ENCODE measurements around the gene CLK2. TPM values are rescaled to one million over a fixed set of nuclear protein-coding genes. Genes with fewer than 3 reads are reported as not detected.

The CLK2 gene
- total and polyA plus RNA-seq, 2 donors (not counting 1 experiment from before 2014, with no cell fraction given) = 26.8 to 34.0 TPM

DNA sequence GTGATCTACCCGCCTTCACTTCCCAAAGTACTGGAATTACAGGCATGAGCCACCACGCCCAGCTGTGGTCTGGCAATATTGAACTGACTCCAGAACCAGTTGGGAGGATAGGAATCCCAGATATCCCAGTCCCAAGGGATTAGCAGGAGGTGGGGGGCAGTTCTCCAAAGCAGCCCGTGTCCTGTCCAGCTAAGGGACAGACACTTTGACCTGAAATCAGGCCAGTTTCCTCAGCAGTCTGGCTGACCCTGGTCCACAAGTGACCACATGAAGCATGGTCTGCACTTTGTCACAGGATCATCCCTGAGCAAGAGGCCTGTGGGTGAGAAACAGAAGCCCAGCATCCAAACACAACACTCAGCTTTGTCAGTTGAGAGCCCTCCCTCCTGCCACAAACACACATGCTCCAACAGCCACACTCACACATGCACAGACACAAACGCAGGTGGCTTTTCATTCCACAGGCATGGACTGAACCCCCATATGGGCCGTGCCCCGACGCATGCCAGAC, 32.6 kb upstream of the CLK2 start:
- H3K27ac ChIP-seq (ENCODE audit: insufficient read depth, low read length) = no peak overlapping the region

DNA sequence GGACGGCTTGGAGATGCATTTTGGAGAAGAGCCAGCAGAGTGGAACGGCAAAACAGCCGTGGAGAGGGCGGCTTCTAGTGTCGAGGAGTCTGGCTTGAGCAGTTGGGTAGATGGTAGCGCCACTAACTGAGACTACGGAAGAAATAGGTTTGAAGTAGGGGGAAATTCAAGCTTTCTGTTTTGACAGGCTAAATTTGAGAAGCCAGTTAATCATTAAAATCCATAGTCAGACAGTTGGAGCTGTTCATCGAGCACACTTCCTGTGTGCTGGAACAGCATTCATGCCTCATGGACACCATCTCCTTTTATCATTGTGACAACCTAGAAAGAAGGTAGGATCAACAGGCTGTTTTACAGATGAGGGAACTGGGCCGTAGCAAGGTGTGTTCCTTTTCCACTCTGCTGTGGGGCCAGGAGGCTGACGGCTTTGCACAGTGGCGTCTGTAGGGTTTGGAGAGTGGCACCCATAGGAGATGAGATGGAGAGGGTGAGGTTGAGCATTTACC, 31.3 kb upstream of the CLK2 start:
- H3K9me3 ChIP-seq (ENCODE audit: control insufficient read depth, insufficient read depth, low read depth, low read length) = no peaks in the 10 kb centered on the region
- no peaks in the 10 kb centered on the region for H3K36me3 ChIP-seq (ENCODE audit: control insufficient read depth, insufficient read depth, low read length)
- no peaks in the 10 kb centered on the region for H3K4me1 ChIP-seq (ENCODE audit: control insufficient read depth, extremely low read depth, insufficient read depth, low read length)
- H4K20me1 ChIP-seq (ENCODE audit: control insufficient read depth, extremely low read depth, insufficient read depth, low read length) = no peaks in the 10 kb centered on the region
- peaks cover 10% of the 10 kb centered on the region for H3K79me2 ChIP-seq (ENCODE audit: control insufficient read depth, insufficient read depth, low read length)
- no peak overlapping the region for H3K4me3 ChIP-seq (replicated peaks in 1 of 4; ENCODE audit: control extremely low read depth in 1 of 4, insufficient read depth in 1 of 4, low read depth in 3 of 4, low read length in 4 of 4)
- no peak overlapping the region for H2AFZ ChIP-seq (ENCODE audit: low read length)
- H3K27me3 ChIP-seq (ENCODE audit: control insufficient read depth, insufficient read depth, low read length) = no peaks in the 10 kb centered on the region
- H3K9ac ChIP-seq (ENCODE audit: insufficient read depth, low read length) = no peak overlapping the region
- no peak overlapping the region for H3K27ac ChIP-seq (ENCODE audit: insufficient read depth, low read length)
- TF ChIP-seq, protein P1, sequence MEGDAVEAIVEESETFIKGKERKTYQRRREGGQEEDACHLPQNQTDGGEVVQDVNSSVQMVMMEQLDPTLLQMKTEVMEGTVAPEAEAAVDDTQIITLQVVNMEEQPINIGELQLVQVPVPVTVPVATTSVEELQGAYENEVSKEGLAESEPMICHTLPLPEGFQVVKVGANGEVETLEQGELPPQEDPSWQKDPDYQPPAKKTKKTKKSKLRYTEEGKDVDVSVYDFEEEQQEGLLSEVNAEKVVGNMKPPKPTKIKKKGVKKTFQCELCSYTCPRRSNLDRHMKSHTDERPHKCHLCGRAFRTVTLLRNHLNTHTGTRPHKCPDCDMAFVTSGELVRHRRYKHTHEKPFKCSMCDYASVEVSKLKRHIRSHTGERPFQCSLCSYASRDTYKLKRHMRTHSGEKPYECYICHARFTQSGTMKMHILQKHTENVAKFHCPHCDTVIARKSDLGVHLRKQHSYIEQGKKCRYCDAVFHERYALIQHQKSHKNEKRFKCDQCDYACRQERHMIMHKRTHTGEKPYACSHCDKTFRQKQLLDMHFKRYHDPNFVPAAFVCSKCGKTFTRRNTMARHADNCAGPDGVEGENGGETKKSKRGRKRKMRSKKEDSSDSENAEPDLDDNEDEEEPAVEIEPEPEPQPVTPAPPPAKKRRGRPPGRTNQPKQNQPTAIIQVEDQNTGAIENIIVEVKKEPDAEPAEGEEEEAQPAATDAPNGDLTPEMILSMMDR (conservative IDR thresholded peaks at IDR 0.05 in 1 of 2, IDR thresholded peaks at IDR 0.05 in 1 of 2; ENCODE audit: low read depth in 1 of 2, low read length in 2 of 2) = no peak
- no peak for TF ChIP-seq EZH2 (IDR thresholded peaks at IDR 0.05; ENCODE audit: low read length, missing control alignments)
- no peak for DNase-seq (ENCODE audit: low read depth in 2 of 2)
- no peak overlapping the region for H3K4me2 ChIP-seq (ENCODE audit: extremely low read depth, insufficient read depth, low read length)

More for the DNA sequence above, 32.6 kb upstream of the CLK2 start:
- H4K20me1 ChIP-seq (ENCODE audit: control insufficient read depth, extremely low read depth, insufficient read depth, low read length) = no peaks in the 10 kb centered on the region
- H3K79me2 ChIP-seq (ENCODE audit: control insufficient read depth, insufficient read depth, low read length) = peaks cover 23% of the 10 kb centered on the region
- H3K27me3 ChIP-seq (ENCODE audit: control insufficient read depth, insufficient read depth, low read length) = no peaks in the 10 kb centered on the region
- no peak overlapping the region for H3K4me2 ChIP-seq (ENCODE audit: extremely low read depth, insufficient read depth, low read length)
- peak in 1 of 2 donors; percentile 65 for DNase-seq (ENCODE audit: low read depth in 2 of 2)
- TF ChIP-seq, protein P1 (conservative IDR thresholded peaks at IDR 0.05 in 1 of 2, IDR thresholded peaks at IDR 0.05 in 1 of 2; ENCODE audit: low read depth in 1 of 2, low read length in 2 of 2) = no peak
- TF ChIP-seq EZH2 (IDR thresholded peaks at IDR 0.05; ENCODE audit: low read length, missing control alignments) = no peak
- H3K4me3 ChIP-seq (replicated peaks in 1 of 4; ENCODE audit: control extremely low read depth in 1 of 4, insufficient read depth in 1 of 4, low read depth in 3 of 4, low read length in 4 of 4) = no peak overlapping the region
- no peak overlapping the region for H3K9ac ChIP-seq (ENCODE audit: insufficient read depth, low read length)
- no peaks in the 10 kb centered on the region for H3K36me3 ChIP-seq (ENCODE audit: control insufficient read depth, insufficient read depth, low read length)
- peaks cover 6% of the 10 kb centered on the region for H3K4me1 ChIP-seq (ENCODE audit: control insufficient read depth, extremely low read depth, insufficient read depth, low read length)
- no peak overlapping the region for H2AFZ ChIP-seq (ENCODE audit: low read length)
- no peaks in the 10 kb centered on the region for H3K9me3 ChIP-seq (ENCODE audit: control insufficient read depth, insufficient read depth, low read depth, low read length)

DNA sequence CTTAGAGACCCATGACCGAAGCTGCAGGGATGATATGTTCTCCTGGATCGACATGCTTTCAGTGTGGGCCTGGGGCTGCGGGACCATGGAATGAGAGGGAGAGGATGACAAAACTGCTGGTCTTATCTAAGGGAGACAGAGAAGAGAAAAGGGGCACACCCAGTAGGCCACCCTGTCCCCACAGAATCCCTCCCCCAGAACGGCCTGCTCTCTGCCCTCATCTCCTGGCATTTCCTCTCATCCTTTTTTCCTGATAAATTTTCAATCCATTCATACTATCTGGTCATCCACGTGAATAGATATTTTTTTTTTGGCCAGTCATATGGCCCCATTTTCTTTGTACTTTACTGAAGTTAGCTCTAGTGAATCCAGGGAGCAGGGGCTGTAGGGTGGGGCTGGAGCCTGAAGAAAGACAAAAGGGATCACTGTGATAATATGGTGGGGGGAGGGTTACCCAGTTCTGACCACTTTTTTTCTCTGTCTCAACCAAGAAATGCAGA, 28.1 kb upstream of the CLK2 start, which contains the start of gene PKLR:
Gene PKLR, minus strand, starts transcription at position 97 of the 500 bp plus-strand sequence. Its CDS starts 43 bp downstream, at position 54.
- DNase-seq (ENCODE audit: low read depth in 2 of 2) = no peak
- no peaks in the 10 kb centered on the region for H3K79me2 ChIP-seq (ENCODE audit: control insufficient read depth, insufficient read depth, low read length)
- H3K4me2 ChIP-seq (ENCODE audit: extremely low read depth, insufficient read depth, low read length) = no peak within 1 kb of the TSS
- TF ChIP-seq EZH2 (IDR thresholded peaks at IDR 0.05; ENCODE audit: low read length, missing control alignments) = no peak
- TF ChIP-seq, protein P1 (conservative IDR thresholded peaks at IDR 0.05 in 1 of 2, IDR thresholded peaks at IDR 0.05 in 1 of 2; ENCODE audit: low read depth in 1 of 2, low read length in 2 of 2) = no peak
- no peak within 1 kb of the TSS for H3K4me3 ChIP-seq (replicated peaks in 1 of 4; ENCODE audit: control extremely low read depth in 1 of 4, insufficient read depth in 1 of 4, low read depth in 3 of 4, low read length in 4 of 4)
- no peaks in the 10 kb centered on the region for H4K20me1 ChIP-seq (ENCODE audit: control insufficient read depth, extremely low read depth, insufficient read depth, low read length)
- no peak within 1 kb of the TSS for H2AFZ ChIP-seq (ENCODE audit: low read length)
- H3K9ac ChIP-seq (ENCODE audit: insufficient read depth, low read length) = no peak within 1 kb of the TSS
- no peaks in the 10 kb centered on the region for H3K36me3 ChIP-seq (ENCODE audit: control insufficient read depth, insufficient read depth, low read length)
- no peak within 1 kb of the TSS for H3K27ac ChIP-seq (ENCODE audit: insufficient read depth, low read length)
- H3K9me3 ChIP-seq (ENCODE audit: control insufficient read depth, insufficient read depth, low read depth, low read length) = no peaks in the 10 kb centered on the region
- peaks cover 12% of the 10 kb centered on the region for H3K27me3 ChIP-seq (ENCODE audit: control insufficient read depth, insufficient read depth, low read length)
- H3K4me1 ChIP-seq (ENCODE audit: control insufficient read depth, extremely low read depth, insufficient read depth, low read length) = no peaks in the 10 kb centered on the region

Data from fibroblast of lung (primary cell).